Colon (tissue), 2 donors: Measurements from ENCODE around the gene PCDH7.

Experiments
- FAIRE-seq: peaks from 2 replicates; lab custom pipeline; 2012; peaks lifted over from hg19 to GRCh38; lab: Jason Lieb, UNC
- donor health status: control.
- donor health status: control.

The PCDH7 gene

GRCh38 chr4:30725562-30725961 is 5.4 kb downstream of the PCDH7 start:
- FAIRE-seq: no peak

GRCh38 chr4:30726090-30726675 is 6.0 kb downstream of the PCDH7 start:
- FAIRE-seq: no peak

GRCh38 chr4:30727409-30727808 is 7.2 kb downstream of the PCDH7 start:
- FAIRE-seq: no peak

GRCh38 chr4:30728311-30728710 is 8.1 kb downstream of the PCDH7 start:
- FAIRE-seq: no peak

- no peak for FAIRE-seq
Measured at GRCh38 chr4:30743897-30744296, 23.7 kb downstream of the PCDH7 start.

GRCh38 chr4:30744386-30744785 is 24.2 kb downstream of the PCDH7 start:
- FAIRE-seq: no peak

- FAIRE-seq: no peak
Measured at GRCh38 chr4:30744957-30745640, 24.9 kb downstream of the PCDH7 start.

GRCh38 chr4:30746735-30747134 is 26.6 kb downstream of the PCDH7 start:
- FAIRE-seq: no peak

- no peak for FAIRE-seq
Measured at GRCh38 chr4:30753316-30753715, 33.1 kb downstream of the PCDH7 start.

- no peak for FAIRE-seq
Measured at GRCh38 chr4:30754021-30754420, 33.9 kb downstream of the PCDH7 start.

- no peak for FAIRE-seq
Measured at GRCh38 chr4:30755346-30755745, 35.2 kb downstream of the PCDH7 start.

GRCh38 chr4:30756553-30756952 is 36.4 kb downstream of the PCDH7 start:
- FAIRE-seq: no peak

GRCh38 chr4:30757357-30757756 is 37.2 kb downstream of the PCDH7 start:
- FAIRE-seq: no peak

GRCh38 chr4:30760551-30760950 is 40.4 kb downstream of the PCDH7 start:
- no peak for FAIRE-seq

GRCh38 chr4:30763321-30763727 is 43.2 kb downstream of the PCDH7 start:
- FAIRE-seq: no peak

- FAIRE-seq: no peak
Measured at GRCh38 chr4:30765022-30765421, 44.9 kb downstream of the PCDH7 start.

GRCh38 chr4:30767147-30767845 is 47.1 kb downstream of the PCDH7 start:
- no peak for FAIRE-seq

GRCh38 chr4:30768277-30768676 is 48.1 kb downstream of the PCDH7 start:
- FAIRE-seq: no peak

GRCh38 chr4:30769093-30769492 is 48.9 kb downstream of the PCDH7 start:
- FAIRE-seq: no peak

GRCh38 chr4:30770049-30770549 is 49.9 kb downstream of the PCDH7 start:
- FAIRE-seq: no peak

- FAIRE-seq: no peak
Measured at GRCh38 chr4:30770812-30771211, 50.6 kb downstream of the PCDH7 start.

GRCh38 chr4:30776451-30776850 is 56.3 kb downstream of the PCDH7 start:
- FAIRE-seq: no peak

GRCh38 chr4:30776921-30777415 is 56.8 kb downstream of the PCDH7 start:
- FAIRE-seq: no peak
